ENCODE measurements around the gene LPP. TPM values are rescaled to one million over a fixed set of nuclear protein-coding genes. Genes with fewer than 3 reads are reported as not detected.
"Not testable (repeated sequence)": the region's sequence is repeated elsewhere in the genome, so short reads cannot be mapped to it uniquely, and the experiment has no call there.

Gene LPP
- total RNA-seq, 1 donor from 2014 or later = 1,791 TPM

DNA sequence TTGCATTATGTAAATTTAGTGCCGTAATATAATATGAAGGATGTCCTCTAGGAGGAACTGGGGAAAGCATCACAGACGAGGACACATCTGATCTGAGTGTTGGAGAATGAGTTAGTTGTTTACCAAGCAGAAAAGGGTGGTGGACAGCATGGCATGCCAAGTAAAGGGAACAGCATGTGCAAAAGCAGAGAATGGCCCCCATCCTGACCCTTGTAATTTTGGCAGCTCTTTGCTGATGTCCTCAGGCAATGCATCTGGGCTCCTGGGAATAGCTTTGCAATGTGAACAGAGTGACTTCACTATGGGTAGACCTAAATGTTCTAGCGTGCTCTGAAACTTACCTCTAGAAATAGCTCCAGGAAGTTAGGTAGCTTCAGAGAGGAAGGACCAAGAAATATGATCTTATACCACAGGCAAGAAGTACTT, 263.3 kb downstream of the LPP start:
- Histone ChIP-seq H3K27me3 (no peaks in the 10 kb centered on the region), H3K36me3 (no peaks in the 10 kb centered on the region), H3K4me1 (peaks cover 14 to 26% of the 10 kb centered on the region in 2 donors), H3K27ac (no peak overlapping the region), H3K4me3 (no peak overlapping the region), H3K9me3 (peaks cover 0 to 3% of the 10 kb centered on the region in 2 donors)
- TF ChIP-seq, protein P1, sequence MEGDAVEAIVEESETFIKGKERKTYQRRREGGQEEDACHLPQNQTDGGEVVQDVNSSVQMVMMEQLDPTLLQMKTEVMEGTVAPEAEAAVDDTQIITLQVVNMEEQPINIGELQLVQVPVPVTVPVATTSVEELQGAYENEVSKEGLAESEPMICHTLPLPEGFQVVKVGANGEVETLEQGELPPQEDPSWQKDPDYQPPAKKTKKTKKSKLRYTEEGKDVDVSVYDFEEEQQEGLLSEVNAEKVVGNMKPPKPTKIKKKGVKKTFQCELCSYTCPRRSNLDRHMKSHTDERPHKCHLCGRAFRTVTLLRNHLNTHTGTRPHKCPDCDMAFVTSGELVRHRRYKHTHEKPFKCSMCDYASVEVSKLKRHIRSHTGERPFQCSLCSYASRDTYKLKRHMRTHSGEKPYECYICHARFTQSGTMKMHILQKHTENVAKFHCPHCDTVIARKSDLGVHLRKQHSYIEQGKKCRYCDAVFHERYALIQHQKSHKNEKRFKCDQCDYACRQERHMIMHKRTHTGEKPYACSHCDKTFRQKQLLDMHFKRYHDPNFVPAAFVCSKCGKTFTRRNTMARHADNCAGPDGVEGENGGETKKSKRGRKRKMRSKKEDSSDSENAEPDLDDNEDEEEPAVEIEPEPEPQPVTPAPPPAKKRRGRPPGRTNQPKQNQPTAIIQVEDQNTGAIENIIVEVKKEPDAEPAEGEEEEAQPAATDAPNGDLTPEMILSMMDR (IDR thresholded peaks at IDR 0.05) = no peak
- intact Hi-C loops (cut with DNase I) = no loop called here
- DNase-seq (ENCODE audit: low spot score in 2 of 2) = no peak

DNA sequence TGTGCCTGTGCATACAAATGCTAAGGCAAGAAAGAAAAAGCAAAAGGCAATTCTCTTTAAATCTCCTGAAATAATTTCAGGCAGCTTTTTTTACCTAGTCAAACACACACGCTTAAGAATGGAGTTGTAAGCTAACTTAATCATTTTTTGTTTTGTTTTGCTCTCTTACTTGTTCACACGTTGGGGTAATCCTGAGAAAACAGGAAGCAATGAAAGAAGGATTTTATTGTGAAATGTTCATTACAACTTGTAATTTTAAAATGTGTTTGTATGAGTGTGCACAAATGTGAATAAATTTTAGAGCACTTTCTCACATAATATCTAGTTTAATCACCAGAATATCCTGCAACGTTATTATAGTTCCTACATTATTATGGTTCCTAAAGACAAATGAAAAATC, 263.8 kb downstream of the LPP start:
- TF ChIP-seq, protein P1 (IDR thresholded peaks at IDR 0.05) = no peak
- H3K4me1 ChIP-seq = peaks cover 15 to 31% of the 10 kb centered on the region in 2 donors
- intact Hi-C loops (cut with DNase I) = no loop called here
- H3K9me3 ChIP-seq = peaks cover 0 to 3% of the 10 kb centered on the region in 2 donors
- no peak for DNase-seq (ENCODE audit: low spot score in 2 of 2)
- H3K27ac ChIP-seq = no peak overlapping the region
- H3K27me3 ChIP-seq = no peaks in the 10 kb centered on the region
- no peaks in the 10 kb centered on the region for H3K36me3 ChIP-seq
- H3K4me3 ChIP-seq = no peak overlapping the region

DNA sequence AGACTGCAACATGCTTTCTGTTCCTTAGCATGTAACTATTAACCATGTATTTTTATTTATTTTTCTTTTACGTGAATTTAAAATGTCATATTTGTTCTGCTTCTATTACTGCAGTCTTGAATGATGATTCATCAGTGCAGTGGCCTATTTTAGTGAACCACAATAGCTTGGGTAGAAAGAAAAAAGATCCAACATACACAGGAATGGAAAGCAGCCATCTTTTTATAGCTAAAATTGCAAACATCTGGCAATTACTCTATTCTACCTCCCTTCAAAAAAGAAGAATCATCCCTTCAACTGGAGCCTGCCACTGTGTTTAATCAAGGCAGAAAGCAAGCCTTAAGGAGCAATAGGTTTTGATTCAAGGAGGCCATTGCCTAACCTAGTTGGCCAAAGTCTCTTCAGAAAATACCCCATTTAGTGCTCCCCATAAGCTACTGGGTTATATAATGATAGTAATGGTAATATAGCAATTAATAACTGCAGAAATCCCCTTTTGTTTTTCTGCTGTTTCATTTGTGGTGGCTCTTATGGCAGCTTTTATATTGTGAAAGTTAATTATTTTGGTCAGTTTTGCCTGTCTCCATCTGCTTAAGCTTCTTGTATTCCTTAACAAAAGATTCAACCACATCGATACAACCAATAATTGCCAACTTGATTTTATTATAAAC, 267.3 kb downstream of the LPP start:
- H3K36me3 ChIP-seq = no peaks in the 10 kb centered on the region
- intact Hi-C loops (cut with DNase I) = no loop called here
- no peak overlapping the region for H3K4me3 ChIP-seq
- H3K4me1 ChIP-seq = peaks cover 15 to 26% of the 10 kb centered on the region in 2 donors
- H3K9me3 ChIP-seq = peaks cover 0 to 3% of the 10 kb centered on the region in 2 donors
- TF ChIP-seq, protein P1 (IDR thresholded peaks at IDR 0.05) = no peak
- DNase-seq (ENCODE audit: low spot score in 2 of 2) = no peak
- H3K27ac ChIP-seq = peak overlapping the region; percentile 43 to 69
- H3K27me3 ChIP-seq = no peaks in the 10 kb centered on the region

DNA sequence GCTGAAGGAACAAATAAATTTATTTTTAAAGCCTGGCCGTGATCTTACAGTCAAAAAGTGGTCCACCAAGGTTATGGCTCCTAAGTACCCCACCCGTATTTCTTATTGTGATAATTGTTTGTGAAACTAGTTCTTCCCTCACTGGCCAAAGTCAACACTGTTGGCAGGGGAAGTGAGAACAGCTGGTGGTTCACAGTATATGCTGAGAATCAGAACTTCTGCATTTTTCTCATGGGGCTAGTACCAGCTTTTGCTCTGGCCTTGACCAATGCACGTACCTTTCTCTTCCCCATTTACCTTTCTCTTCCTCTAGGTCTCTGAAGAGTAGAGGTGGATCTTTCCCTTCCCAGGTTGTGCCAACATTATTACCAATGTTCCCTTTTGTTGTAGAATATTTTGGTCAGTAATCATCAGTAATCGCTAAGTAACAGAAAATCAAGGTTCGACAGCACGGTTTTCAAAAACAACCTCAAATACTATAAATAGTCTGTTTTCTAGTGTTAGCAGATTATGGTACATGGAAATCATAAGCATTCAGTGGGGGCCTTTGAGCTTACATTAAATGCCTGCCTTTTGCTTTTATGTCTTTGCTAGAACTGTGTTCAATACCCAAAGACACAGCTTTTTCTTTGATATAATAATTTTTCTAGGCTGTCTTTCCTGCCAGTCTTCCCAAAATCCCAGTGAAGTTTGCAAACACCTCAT, 268.0 kb downstream of the LPP start:
- Histone ChIP-seq H3K27ac (peak overlapping the region; percentile 54 to 69), H3K36me3 (no peaks in the 10 kb centered on the region), H3K4me1 (peaks cover 15 to 26% of the 10 kb centered on the region in 2 donors), H3K9me3 (peaks cover 0 to 3% of the 10 kb centered on the region in 2 donors), H3K4me3 (no peak overlapping the region), H3K27me3 (no peaks in the 10 kb centered on the region)
- TF ChIP-seq, protein P1 (IDR thresholded peaks at IDR 0.05) = no peak
- intact Hi-C loops (cut with DNase I) = no loop called here
- no peak for DNase-seq (ENCODE audit: low spot score in 2 of 2)

DNA sequence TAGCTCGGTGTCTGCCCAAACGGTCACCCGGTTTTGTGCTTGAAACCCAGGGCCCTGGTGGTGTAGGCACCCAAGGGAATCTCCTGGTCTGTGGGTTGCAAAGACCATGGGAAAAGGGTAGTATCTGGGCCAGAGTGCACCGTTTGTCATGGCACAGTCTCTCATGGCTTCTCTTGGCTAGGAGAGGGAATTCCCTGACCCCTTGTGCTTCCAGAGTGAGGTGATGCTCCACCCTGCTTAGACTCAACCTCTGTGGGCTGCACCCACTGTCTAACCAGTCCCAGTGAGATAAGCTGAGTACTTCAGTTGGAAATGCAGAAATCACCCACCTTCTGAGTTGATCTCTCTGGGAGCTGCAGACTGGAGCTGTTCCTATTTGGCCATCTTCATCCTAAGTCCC, 274.0 kb downstream of the LPP start:
- DNase-seq (ENCODE audit: low spot score in 2 of 2); H3K36me3 ChIP-seq; intact Hi-C loops (cut with DNase I); H3K9me3 ChIP-seq; H3K27me3 ChIP-seq; H3K4me3 ChIP-seq: not testable (repeated sequence)
- Histone ChIP-seq H3K27ac (peak overlapping the region in 1 of 2 donors; percentile 25), H3K4me1 (peaks cover 9 to 44% of the 10 kb centered on the region in 2 donors)

DNA sequence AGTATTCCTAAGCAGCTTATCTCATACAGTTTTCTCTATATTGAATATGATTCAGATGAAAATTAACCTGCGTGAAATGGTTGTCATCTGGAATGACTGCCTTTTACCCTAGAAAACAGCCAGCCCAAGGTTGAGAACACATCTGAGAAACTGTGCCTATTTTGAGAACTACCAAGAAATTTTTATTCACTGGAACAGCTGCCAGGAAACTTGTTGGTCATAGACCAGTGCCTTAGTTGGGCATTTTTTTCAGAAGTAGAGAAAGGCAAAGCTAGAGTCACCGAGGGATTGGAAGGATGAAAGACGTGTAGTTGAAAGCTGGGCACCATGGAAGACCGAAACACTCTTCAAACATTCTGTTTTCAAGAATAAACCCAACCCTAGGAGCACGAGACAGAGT, 277.1 kb downstream of the LPP start:
- TF ChIP-seq, protein P1 (IDR thresholded peaks at IDR 0.05) = no peak
- intact Hi-C loops (cut with DNase I) = loop anchor here (2.0 to 5.0 kb wide), 2 partner anchors 378 to 689 kb away; no protein-coding TSS in a partner anchor
- Histone ChIP-seq H3K36me3 (peaks cover 0 to 4% of the 10 kb centered on the region in 2 donors), H3K27ac (peak overlapping the region; percentile 55 to 79), H3K27me3 (no peaks in the 10 kb centered on the region), H3K4me3 (no peak overlapping the region), H3K4me1 (peaks cover 9 to 44% of the 10 kb centered on the region in 2 donors), H3K9me3 (no peaks in the 10 kb centered on the region)
- DNase-seq (ENCODE audit: low spot score in 2 of 2) = no peak
